HG03442 (cell line): ENCODE measurements around the gene LSP1.

Source experiments
- ATAC-seq: cut with Tn5 transposase; IDR thresholded peaks from one replicate; pipeline ENCODE4 v1.9.1; 2021; ENCODE audit warnings: mild to moderate bottlenecking, moderate library complexity; ENCODE audit not compliant: unreplicated experiment

The LSP1 gene

DNA sequence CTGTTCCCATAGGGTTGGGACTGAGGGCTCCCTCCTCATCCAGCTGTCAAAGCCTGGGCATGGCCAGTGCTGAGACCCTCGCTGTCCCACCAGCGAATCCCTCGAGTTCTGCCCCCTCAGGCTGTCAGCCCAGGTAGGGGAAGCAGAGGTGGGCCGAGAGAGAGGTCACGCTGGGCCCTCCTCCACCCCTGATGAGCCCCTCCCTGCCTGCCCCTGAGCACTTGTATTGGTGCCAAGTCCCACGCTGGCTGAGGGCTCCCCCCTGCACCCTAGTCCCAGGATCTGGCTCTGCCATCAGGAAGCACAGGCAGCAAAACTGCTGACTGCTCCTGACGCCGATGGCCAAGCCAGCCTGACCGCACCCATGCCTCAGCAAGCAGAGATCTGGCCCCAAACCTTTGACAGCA, 35.5 kb downstream of the LSP1 start:
- no peak for ATAC-seq

DNA sequence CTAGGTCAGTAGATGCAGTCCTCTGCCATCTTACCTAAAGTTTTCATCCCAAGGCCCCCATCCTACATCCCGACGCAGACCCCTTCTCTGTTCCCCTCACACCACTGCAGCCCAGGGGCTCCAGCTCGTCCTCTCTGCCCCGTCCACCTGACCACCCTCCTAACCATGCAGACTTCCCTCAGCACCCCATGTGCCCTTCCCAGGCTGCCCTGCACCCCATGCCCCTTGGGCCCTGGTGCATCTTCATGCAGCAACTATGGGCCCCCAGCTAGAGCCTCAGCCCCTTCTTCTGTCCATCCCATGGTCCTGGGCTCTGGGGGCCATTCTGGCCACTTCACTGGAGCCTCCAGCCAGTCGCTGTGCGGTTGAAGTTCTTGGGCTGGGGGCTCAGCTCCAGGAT, 35.9 kb downstream of the LSP1 start:
- ATAC-seq, result no peak

DNA sequence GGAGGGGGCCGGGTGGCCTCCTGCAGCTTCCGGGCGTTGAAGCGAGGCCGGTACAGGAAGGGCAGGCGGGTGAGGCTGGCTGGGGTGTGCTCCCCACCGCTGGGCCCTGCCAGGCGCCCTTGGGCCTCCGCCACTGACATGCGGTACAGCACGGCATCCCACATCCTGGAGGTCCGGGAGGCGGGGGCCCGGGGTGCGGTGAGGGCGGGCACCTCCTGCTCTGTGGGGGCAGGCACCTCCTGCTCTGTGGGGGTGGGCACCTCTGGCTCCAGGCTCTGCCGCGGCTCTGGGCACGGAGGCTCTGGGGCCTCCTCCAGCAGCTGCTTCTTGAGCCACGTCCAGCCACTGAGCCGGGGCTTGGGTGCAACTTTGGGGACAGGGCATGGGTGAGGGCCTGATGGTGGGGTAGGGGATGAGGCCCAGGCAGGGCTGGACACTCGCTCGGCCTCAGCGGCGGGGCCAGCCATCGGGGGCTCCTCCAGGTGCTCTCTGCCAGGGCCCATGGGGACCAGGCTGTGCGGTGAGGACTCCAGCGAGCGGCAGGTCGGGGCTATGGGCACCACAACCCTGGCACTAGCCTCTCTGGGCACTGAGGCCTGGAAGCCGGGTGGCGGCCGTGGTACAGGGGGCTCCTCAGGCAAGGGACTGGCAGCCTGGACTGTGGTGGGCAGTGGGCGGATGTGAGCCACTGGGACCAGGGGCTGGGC, 36.5 kb downstream of the LSP1 start:
- no peak for ATAC-seq

GRCh38 chr11:1889941-1890855, 37.3 kb downstream of the LSP1 start:
- ATAC-seq, result no peak

- ATAC-seq, result no peak
Measured at GRCh38 chr11:1890856-1891830, 38.3 kb downstream of the LSP1 start.

DNA sequence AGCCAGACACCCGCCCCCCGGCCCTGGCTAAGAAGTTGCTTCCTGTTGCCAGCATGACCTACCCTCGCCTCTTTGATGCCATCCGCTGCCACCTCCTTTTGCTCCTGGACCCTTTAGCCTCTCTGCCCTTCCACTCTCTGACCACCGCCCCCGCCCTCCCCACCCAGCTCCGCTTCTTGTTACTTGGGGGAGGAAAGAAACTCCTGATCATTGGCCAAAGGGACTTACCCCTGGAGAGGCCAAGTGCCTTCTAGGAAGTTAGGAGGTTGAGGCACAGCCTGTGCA, 38.9 kb downstream of the LSP1 start, which contains the start of gene PRR33:
Gene PRR33, minus strand, starts transcription at position 65 of the 285 bp plus-strand sequence. CDS start 1,311 bp downstream, outside the sequence.
- no peak for ATAC-seq

- ATAC-seq, result no peak
Measured at GRCh38 chr11:1892116-1892515, 39.2 kb downstream of the LSP1 start.

DNA sequence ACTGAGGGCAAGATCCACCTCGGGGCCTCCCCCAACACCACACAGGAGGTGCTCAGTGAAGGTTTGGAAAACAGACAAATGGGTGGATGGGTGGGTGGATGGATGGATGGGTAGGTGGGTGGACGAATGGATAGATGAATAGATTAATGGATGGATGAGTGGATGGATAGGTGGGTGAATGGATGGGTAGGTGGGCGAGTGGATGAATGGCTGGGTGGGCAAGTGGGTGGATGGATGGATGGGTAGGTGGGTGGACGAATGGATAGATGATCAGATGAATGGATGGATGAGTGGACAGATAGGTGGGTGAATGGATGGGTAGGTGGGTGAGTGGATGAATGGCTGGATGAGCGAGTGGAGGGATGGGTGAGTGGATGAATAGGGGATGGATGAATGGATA, 39.7 kb downstream of the LSP1 start:
- no peak for ATAC-seq

DNA sequence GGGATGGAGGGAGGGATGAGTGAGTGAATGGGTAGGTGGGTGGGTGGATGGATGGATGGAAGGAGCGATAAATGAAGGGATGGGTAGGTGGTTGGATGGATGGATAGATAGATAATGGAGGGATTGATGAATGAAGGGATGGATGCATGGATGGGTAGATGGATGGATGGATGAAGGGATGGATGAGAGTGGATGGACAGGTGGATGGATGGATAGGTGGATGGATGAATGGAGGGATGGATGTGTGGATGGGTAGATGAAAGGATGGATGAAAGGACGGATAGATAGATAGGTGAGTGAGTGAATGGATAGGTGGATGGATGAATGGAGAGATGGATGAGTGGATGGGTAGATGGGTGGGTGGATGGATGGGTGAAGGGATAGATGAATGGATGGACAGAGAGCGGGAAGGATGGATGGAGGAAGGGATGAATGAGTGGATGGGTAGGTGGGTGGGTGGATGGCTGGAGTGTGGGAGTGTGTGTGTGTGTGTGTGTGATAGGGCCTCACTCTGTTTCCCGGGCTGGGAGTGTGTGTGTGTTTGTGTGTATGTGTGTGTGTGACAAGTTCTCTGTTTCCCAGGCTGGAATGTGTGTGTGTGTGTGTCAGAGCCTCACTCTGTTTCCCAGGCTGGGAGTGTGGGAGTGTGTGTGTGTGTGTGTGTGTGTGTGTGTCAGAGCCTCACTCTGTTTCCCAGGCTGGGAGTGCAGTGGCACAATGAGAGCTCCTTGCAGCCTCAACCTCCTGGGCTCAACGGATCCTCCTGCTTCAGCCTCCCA, 40.9 kb downstream of the LSP1 start:
- ATAC-seq, result no peak

DNA sequence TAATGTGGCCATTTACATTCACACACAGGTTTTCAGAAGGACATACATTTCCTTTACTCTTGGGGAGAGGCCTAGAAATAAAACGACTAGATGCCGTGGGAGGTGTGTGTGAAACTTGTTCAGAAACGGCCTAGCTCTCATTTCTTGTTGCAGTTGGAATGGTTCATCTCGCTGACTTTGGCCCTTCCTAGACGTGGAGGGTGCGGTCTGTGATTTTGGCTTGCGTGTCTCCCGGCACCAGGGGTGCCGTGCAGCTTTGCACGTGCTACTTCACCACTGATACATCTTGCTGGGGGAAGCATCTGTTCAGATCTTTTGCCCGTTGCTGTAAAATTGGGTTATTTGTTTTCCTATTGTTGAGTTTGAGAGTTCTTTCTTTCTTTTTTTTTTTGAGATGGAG, 41.9 kb downstream of the LSP1 start:
- ATAC-seq, result no peak

- ATAC-seq, result no peak
Measured at GRCh38 chr11:1896468-1896867, 43.6 kb downstream of the LSP1 start.

DNA sequence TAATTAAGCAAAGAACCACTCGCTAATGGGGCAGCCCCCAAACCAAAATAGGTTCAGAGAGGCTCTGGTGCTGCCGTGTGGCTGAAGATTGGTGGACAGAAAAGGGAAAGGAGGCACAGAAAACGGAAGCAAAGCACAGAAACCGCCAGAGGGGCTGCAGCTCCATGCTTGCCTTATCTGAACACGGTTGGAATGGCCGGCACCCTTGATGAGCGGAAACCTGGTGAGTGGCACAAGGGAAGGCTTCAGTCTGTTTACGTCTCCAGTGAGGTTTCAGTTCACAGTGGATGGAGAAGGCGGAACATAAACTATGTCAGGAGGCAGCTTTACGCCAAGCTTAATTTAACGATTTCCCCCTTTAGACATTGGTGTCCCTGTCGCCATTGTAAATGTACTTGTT, 44.0 kb downstream of the LSP1 start:
- no peak for ATAC-seq

- ATAC-seq, result no peak
Measured at GRCh38 chr11:1899090-1899489, 46.2 kb downstream of the LSP1 start.

GRCh38 chr11:1899686-1900085, 46.8 kb downstream of the LSP1 start:
- ATAC-seq, result no peak

DNA sequence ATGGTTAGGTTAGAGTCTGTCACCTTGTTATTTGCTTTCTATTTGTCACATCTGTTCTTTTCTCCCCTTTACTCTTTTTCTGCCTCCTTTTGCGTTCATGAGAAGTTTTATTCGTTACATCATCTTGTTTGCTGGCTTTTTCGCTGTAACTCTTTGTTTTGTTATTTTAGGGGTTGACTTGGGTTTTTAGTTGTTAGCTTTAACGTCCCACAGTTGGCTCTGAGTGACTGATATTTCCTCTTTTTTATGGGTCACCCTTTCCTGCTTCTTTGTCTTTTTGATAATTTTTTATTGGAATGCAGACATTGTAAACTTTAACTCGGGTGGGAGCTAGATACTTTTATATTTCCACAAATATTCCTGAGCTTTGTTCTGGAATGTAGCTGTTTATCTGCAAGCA, 53.3 kb downstream of the LSP1 start:
- ATAC-seq, result no peak

DNA sequence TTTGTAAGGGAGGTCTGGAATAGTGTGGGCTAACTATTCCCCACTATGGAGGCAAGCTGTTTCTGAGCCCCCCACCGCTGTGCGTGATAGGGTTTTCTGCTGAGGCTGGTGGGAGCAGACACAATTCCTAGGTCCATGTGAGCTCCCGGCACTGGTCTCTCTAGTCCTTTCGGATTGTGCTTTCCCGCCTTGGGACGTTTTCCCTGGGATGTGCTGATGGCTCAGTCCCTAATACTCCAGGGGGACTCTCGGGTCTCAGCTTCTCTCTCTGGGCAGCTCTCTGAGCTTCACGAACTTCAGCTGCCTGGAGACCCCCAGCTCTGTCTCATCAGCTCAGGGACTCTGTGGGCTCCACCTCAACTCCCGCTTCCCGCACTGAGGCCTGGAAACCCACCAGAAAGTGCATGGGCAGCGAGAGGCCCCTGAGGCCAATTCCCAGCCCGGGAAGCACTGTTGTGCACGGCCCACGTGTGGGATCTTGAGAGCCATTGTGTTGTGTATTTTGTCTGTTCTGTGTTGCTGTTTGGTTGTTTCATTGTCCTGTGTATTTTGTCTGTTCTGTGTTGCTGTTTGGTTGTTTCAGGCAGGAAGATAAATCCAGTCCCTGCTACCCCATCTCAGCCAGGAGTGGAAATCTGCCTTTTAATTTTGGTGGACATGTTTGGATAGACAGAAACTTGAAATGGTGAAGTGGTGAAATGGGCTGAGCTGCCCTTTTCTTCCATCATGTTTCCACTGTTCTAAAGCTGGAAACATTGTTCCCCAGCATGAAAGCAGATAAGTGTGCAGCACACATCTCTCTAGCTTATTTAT, 53.9 kb downstream of the LSP1 start:
- ATAC-seq, result no peak

DNA sequence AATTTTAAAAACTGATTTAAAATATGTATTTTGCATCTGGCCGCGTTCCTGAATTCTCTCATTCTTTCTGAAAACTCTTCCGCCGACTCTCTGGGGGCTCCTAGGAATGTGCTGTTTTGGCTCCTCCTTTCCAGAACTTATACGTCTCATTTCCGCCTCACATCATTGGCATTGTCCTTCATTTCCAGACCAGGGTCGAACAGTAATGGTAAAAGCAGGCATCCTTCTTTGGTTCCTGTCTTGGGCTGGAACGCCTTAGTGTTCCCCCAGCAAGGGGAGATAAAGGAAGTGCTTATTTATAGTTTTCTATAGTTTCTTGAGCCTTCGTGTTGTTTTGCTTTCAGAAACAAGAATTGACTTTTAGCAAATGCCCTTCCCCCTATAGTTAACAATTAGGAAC, 55.7 kb downstream of the LSP1 start:
- ATAC-seq, result no peak

- no peak for ATAC-seq
Measured at GRCh38 chr11:1909524-1909923, 56.6 kb downstream of the LSP1 start.

- no peak for ATAC-seq
Measured at GRCh38 chr11:1912289-1912878, 59.5 kb downstream of the LSP1 start.
